ENCODE data around the gene MPRIP.
"Not testable (repeated sequence)": the region's sequence is repeated elsewhere in the genome, so short reads cannot be mapped to it uniquely, and the experiment has no call there.

MPRIP gene

GRCh38 chr17:17149520-17150447 is 107.5 kb downstream of the MPRIP start:
- Mint-ChIP-seq H3K9me3 (no peaks in the 10 kb centered on the region), H3K27ac (peak overlapping the region; percentile 43), H3K27me3 (ENCODE audit: low read depth) (no peaks in the 10 kb centered on the region), H3K4me3 (peak overlapping the region; percentile 15), H3K4me1 (ENCODE audit: low read depth) (peaks cover 29% of the 10 kb centered on the region), H3K36me3 (ENCODE audit: low read depth) (peaks cover 64% of the 10 kb centered on the region)
- no peak for DNase-seq (ENCODE audit: low spot score)

GRCh38 chr17:17150448-17150800 is 108.2 kb downstream of the MPRIP start:
- Mint-ChIP-seq H3K27me3 (ENCODE audit: low read depth) (no peaks in the 10 kb centered on the region), H3K4me1 (ENCODE audit: low read depth) (peaks cover 33% of the 10 kb centered on the region), H3K9me3 (no peaks in the 10 kb centered on the region), H3K27ac (peak overlapping the region; percentile 43), H3K4me3 (peak overlapping the region; percentile 15), H3K36me3 (ENCODE audit: low read depth) (peaks cover 66% of the 10 kb centered on the region)
- DNase-seq (ENCODE audit: low spot score) = no peak

DNA sequence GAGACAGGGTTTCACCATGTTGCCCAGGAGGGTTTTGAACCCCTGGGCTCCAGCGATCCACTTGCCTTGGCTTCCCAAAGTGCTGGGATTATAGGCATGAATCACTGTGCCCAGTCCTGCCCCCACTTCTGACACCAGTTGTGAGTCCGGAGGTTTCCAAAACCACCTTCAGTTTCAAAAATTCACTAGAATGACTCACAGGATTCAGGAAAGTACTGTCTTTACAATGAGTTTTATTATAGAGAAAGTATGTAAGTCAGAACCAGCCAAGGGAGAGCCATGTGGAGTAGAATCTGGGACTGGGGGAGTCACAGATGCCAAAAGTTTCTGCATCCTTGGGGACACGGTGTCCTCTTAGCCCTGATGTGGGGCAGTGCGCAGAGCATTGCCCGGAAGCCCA is 108.8 kb downstream of the MPRIP start:
- no peak overlapping the region for H3K27ac Mint-ChIP-seq
- peaks cover 67% of the 10 kb centered on the region for H3K36me3 Mint-ChIP-seq (ENCODE audit: low read depth)
- H3K27me3 Mint-ChIP-seq (ENCODE audit: low read depth) = no peaks in the 10 kb centered on the region
- DNase-seq (ENCODE audit: low spot score) = peak; percentile 49
- no peaks in the 10 kb centered on the region for H3K9me3 Mint-ChIP-seq
- peaks cover 36% of the 10 kb centered on the region for H3K4me1 Mint-ChIP-seq (ENCODE audit: low read depth)
- no peak overlapping the region for H3K4me3 Mint-ChIP-seq

DNA sequence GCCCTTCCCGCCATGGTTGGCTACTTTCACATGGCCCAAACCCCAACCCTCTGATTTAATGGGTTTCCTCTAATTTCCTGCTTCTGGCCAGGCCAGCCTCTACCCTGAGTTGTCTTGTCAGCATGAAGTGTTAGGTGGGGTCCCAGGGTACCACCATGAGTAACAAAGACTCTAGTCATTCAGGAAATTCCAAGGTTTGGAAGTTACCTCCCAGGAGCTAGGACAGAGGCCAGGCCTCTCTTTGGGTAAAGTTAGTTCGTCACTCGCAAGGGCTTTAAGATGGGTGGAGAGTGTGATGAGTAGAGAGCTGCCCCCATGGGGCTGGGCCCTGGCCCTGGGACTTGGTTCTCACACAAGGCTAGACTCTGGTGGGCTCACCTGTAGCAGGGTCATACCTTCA is 109.3 kb downstream of the MPRIP start:
- peaks cover 36% of the 10 kb centered on the region for H3K4me1 Mint-ChIP-seq (ENCODE audit: low read depth)
- peaks cover 67% of the 10 kb centered on the region for H3K36me3 Mint-ChIP-seq (ENCODE audit: low read depth)
- no peak overlapping the region for H3K4me3 Mint-ChIP-seq
- H3K27me3 Mint-ChIP-seq (ENCODE audit: low read depth) = no peaks in the 10 kb centered on the region
- DNase-seq (ENCODE audit: low spot score) = no peak
- H3K27ac Mint-ChIP-seq = peak overlapping the region; percentile 35
- no peaks in the 10 kb centered on the region for H3K9me3 Mint-ChIP-seq

DNA sequence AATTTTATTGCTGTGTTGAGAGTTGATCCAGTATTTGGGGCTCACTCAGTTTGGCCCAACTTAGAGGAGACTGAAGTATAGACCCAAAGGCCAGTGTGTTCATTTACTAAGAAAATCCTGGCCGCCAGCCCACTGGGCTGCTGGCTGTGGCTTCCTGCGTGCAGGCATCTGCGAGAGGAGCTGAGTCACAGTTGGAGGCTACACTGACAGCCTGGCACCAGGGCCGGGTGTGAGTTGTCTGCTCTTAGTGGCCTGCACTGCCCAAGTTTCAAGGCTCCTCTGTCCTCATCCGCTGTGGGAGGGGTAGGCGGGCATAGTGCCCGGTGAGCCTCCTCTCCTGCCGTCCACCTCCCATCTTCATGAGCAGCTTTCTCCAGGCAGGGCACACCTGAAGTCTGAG is 109.7 kb downstream of the MPRIP start:
- Mint-ChIP-seq H3K4me3 (no peak overlapping the region), H3K9me3 (no peaks in the 10 kb centered on the region), H3K4me1 (ENCODE audit: low read depth) (peaks cover 36% of the 10 kb centered on the region), H3K27ac (peak overlapping the region; percentile 66), H3K27me3 (ENCODE audit: low read depth) (no peaks in the 10 kb centered on the region), H3K36me3 (ENCODE audit: low read depth) (peaks cover 67% of the 10 kb centered on the region)
- peak; percentile 20 for DNase-seq (ENCODE audit: low spot score)

- Mint-ChIP-seq H3K9me3 (no peaks in the 10 kb centered on the region), H3K4me3 (no peak overlapping the region), H3K27me3 (ENCODE audit: low read depth) (no peaks in the 10 kb centered on the region), H3K36me3 (ENCODE audit: low read depth) (peaks cover 68% of the 10 kb centered on the region), H3K27ac (peak overlapping the region; percentile 66), H3K4me1 (ENCODE audit: low read depth) (peaks cover 36% of the 10 kb centered on the region)
- no peak for DNase-seq (ENCODE audit: low spot score)
Observed at GRCh38 chr17:17152385-17152784, 110.1 kb downstream of the MPRIP start.

DNA sequence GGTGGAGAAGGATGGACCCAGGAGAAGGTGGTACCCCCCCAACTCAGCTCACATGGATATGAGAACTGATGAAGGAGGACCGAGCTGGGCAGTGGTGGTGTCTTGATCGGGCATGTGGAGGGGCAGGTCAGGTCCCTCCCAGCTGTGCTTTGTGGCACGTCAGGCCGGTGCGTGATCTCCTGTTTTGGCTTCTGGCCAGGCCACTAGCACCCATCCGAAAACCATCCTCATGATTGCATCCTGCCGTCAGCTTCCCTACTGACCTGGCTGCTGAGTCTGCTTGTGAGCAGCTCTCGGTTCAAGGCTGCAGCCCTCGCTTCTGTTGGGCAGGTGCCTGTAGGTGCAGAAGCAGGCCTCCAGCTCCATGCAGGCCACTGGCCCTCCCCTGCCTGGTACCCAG is 110.8 kb downstream of the MPRIP start:
- H3K4me3 Mint-ChIP-seq = no peak overlapping the region
- H3K27ac Mint-ChIP-seq = peak overlapping the region; percentile 19
- H3K9me3 Mint-ChIP-seq = no peaks in the 10 kb centered on the region
- peaks cover 36% of the 10 kb centered on the region for H3K4me1 Mint-ChIP-seq (ENCODE audit: low read depth)
- DNase-seq (ENCODE audit: low spot score) = no peak
- H3K36me3 Mint-ChIP-seq (ENCODE audit: low read depth) = peaks cover 61% of the 10 kb centered on the region
- H3K27me3 Mint-ChIP-seq (ENCODE audit: low read depth) = no peaks in the 10 kb centered on the region

GRCh38 chr17:17153709-17154108 is 111.5 kb downstream of the MPRIP start:
- no peaks in the 10 kb centered on the region for H3K27me3 Mint-ChIP-seq (ENCODE audit: low read depth)
- H3K4me3 Mint-ChIP-seq = peak overlapping the region; percentile 14
- peak overlapping the region; percentile 22 for H3K27ac Mint-ChIP-seq
- no peaks in the 10 kb centered on the region for H3K9me3 Mint-ChIP-seq
- no peak for DNase-seq (ENCODE audit: low spot score)
- H3K36me3 Mint-ChIP-seq (ENCODE audit: low read depth) = peaks cover 58% of the 10 kb centered on the region
- H3K4me1 Mint-ChIP-seq (ENCODE audit: low read depth) = peaks cover 36% of the 10 kb centered on the region

DNA sequence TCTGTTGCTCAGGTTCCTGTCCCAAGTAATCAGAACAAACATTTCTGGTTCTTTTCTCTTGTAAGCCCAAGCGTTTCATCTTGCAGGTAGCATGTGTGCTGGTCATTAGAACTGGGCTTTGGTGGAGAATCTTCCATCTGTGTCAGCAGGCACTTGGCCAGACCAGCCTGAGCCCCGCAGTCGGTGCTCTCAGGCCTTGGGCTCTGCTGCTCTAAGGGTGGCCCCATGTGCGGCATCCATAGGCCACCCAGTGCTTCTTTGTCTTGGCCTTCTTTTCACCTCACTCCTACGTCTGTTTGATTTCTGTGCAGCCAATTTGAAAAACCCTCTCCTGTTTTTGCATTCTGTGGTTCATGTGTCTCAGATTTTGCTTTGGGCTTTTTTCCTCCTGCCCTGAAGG is 112.3 kb downstream of the MPRIP start:
- Mint-ChIP-seq H3K27ac (peak overlapping the region; percentile 77), H3K9me3 (no peaks in the 10 kb centered on the region), H3K36me3 (ENCODE audit: low read depth) (peaks cover 63% of the 10 kb centered on the region), H3K27me3 (ENCODE audit: low read depth) (no peaks in the 10 kb centered on the region), H3K4me3 (peak overlapping the region; percentile 65), H3K4me1 (ENCODE audit: low read depth) (peaks cover 36% of the 10 kb centered on the region)
- DNase-seq (ENCODE audit: low spot score) = no peak

DNA sequence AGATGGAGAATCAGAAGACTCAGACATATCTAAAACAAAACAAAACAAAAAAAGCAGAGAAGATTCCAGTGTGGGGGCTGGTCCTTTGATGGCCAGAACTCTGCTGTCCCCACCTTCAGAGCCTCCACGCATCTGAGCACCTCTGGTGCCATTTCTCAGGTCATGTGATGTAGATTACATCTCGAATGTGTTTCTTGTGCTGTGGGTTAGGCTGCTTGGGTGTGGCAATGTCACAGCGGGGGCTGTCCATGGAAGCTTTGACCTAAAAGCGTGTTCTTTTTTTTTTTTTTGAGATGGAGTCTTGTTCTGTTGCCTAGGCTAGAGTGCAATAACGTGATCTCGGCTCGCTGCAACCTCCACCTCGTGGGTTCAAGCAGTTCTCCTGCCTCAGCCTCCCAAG is 112.7 kb downstream of the MPRIP start:
- H3K36me3 Mint-ChIP-seq (ENCODE audit: low read depth) = peaks cover 64% of the 10 kb centered on the region
- H3K27ac Mint-ChIP-seq = peak overlapping the region; percentile 77
- no peaks in the 10 kb centered on the region for H3K27me3 Mint-ChIP-seq (ENCODE audit: low read depth)
- no peak for DNase-seq (ENCODE audit: low spot score)
- H3K4me1 Mint-ChIP-seq (ENCODE audit: low read depth) = peaks cover 35% of the 10 kb centered on the region
- H3K9me3 Mint-ChIP-seq = no peaks in the 10 kb centered on the region
- H3K4me3 Mint-ChIP-seq = peak overlapping the region; percentile 65

DNA sequence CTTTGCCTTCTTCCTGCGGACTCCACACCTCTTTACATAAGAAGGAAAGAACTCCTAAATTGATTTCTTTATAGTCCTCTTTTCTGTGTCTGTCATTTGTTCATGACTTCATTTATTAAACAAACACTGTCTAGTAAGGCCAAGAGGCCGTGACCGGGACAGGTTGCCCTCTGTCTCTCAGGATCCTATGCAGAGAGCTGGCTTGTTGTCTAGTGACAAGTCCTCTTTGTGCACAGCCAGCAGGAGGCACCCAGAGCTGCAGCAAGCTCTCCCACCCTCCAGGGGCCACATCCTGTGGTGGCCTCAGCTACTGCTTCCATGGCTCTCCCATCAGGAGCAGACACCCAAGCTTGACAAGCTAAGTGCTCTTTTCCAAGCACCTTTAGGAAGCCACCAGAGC is 113.3 kb downstream of the MPRIP start:
- Mint-ChIP-seq H3K9me3 (no peaks in the 10 kb centered on the region), H3K36me3 (ENCODE audit: low read depth) (peaks cover 58% of the 10 kb centered on the region), H3K4me3 (peak overlapping the region; percentile 63), H3K27ac (peak overlapping the region; percentile 78), H3K27me3 (ENCODE audit: low read depth) (no peaks in the 10 kb centered on the region), H3K4me1 (ENCODE audit: low read depth) (peaks cover 31% of the 10 kb centered on the region)
- DNase-seq (ENCODE audit: low spot score) = no peak

DNA sequence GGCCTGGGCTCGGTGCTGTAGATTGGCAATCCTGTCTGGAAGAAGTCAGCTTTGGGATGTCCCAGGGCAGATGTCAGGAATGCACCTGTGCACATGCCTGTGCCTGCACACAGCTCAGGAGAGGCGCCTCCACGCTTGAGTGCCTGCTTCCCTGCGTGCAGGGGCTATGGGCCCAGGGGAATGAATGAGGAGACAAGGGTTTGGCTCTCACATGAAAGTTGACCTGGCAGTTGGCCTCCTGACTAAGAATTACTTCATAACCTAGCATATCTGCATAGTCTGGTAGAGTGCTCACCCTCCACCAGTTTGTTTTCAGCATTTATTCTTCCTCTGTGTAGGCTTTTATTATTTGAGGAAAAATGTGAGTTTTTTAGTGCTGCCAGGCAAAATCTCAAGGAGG is 113.8 kb downstream of the MPRIP start:
- no peaks in the 10 kb centered on the region for H3K9me3 Mint-ChIP-seq
- H3K27me3 Mint-ChIP-seq (ENCODE audit: low read depth) = no peaks in the 10 kb centered on the region
- H3K36me3 Mint-ChIP-seq (ENCODE audit: low read depth) = peaks cover 54% of the 10 kb centered on the region
- no peak overlapping the region for H3K27ac Mint-ChIP-seq
- H3K4me1 Mint-ChIP-seq (ENCODE audit: low read depth) = peaks cover 30% of the 10 kb centered on the region
- no peak overlapping the region for H3K4me3 Mint-ChIP-seq
- DNase-seq (ENCODE audit: low spot score) = no peak

GRCh38 chr17:17156511-17156910 is 114.3 kb downstream of the MPRIP start:
- Mint-ChIP-seq H3K4me3 (no peak overlapping the region), H3K4me1 (ENCODE audit: low read depth) (peaks cover 27% of the 10 kb centered on the region), H3K27me3 (ENCODE audit: low read depth) (no peaks in the 10 kb centered on the region), H3K27ac (peak overlapping the region; percentile 60), H3K9me3 (no peaks in the 10 kb centered on the region), H3K36me3 (ENCODE audit: low read depth) (peaks cover 51% of the 10 kb centered on the region)
- DNase-seq (ENCODE audit: low spot score) = no peak

DNA sequence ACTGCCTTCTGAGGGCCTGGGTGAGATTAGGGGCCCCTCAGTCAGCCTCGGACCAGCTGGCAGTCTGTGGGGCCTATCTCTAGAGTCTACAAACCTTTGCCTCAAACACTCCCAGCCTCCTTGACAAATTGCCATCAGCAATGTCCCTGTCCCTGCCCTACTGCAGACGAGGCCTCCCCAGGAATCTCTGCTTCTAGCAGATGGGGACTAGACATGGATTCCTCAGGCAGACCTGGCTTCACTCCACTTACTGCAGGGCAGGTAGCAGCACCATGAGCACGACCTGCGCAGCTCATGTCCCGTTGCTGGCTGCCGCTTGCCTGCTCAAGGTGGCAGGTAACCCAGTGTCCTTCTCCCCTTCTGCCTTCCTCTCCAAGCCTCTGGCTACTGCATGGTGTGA is 114.8 kb downstream of the MPRIP start:
- Mint-ChIP-seq H3K9me3 (no peaks in the 10 kb centered on the region), H3K27me3 (ENCODE audit: low read depth) (no peaks in the 10 kb centered on the region), H3K4me1 (ENCODE audit: low read depth) (peaks cover 23% of the 10 kb centered on the region), H3K4me3 (no peak overlapping the region), H3K36me3 (ENCODE audit: low read depth) (peaks cover 52% of the 10 kb centered on the region), H3K27ac (peak overlapping the region; percentile 60)
- no peak for DNase-seq (ENCODE audit: low spot score)

GRCh38 chr17:17158506-17158905 is 116.2 kb downstream of the MPRIP start:
- not testable (repeated sequence) for H3K27ac Mint-ChIP-seq; DNase-seq (ENCODE audit: low spot score); H3K27me3 Mint-ChIP-seq (ENCODE audit: low read depth); H3K9me3 Mint-ChIP-seq; H3K4me3 Mint-ChIP-seq
- Mint-ChIP-seq H3K36me3 (ENCODE audit: low read depth) (peaks cover 50% of the 10 kb centered on the region), H3K4me1 (ENCODE audit: low read depth) (peaks cover 18% of the 10 kb centered on the region)

All from T-helper 2 cell treated with Interferon-gamma antibody and Interleukin-4, amounts not matched to agents 5 μg/mL and 100 μg/mL, for 36 hours (primary cell).